Activated naive CD4-positive, alpha-beta T cell treated with anti-CD3 and anti-CD28 coated beads, Interleukin-2, amount 50 U/mL, for 16 hours (primary cell): ENCODE data around the gene PRKAG2.

Experiments used
- DNase-seq: peaks from one replicate; pipeline ENCODE4 v3.0.0-alpha.2; 2020

The PRKAG2 gene

GRCh38 chr7:151900591-151900985 is 23.7 kb upstream of the PRKAG2 start:
- DNase-seq = no peak

GRCh38 chr7:151899513-151900360 is 22.8 kb upstream of the PRKAG2 start:
- DNase-seq = no peak

- DNase-seq = no peak
These were observed 21.2 kb upstream of the PRKAG2 start for GRCh38 chr7:151897951-151898686.

GRCh38 chr7:151897161-151897731 is 20.3 kb upstream of the PRKAG2 start:
- DNase-seq = no peak

GRCh38 chr7:151896486-151896885 is 19.6 kb upstream of the PRKAG2 start:
- no peak for DNase-seq

GRCh38 chr7:151896086-151896485 is 19.2 kb upstream of the PRKAG2 start:
- no peak for DNase-seq

- DNase-seq = no peak
These were observed 18.7 kb upstream of the PRKAG2 start for GRCh38 chr7:151895631-151896031.

GRCh38 chr7:151895008-151895630 is 18.2 kb upstream of the PRKAG2 start:
- DNase-seq = no peak

GRCh38 chr7:151894111-151895007 is 17.4 kb upstream of the PRKAG2 start:
- DNase-seq = no peak

- DNase-seq = no peak
These were observed 16.5 kb upstream of the PRKAG2 start for GRCh38 chr7:151893405-151893923.

GRCh38 chr7:151891753-151892152 is 14.8 kb upstream of the PRKAG2 start:
- no peak for DNase-seq

- DNase-seq = no peak
These were observed 14.3 kb upstream of the PRKAG2 start for GRCh38 chr7:151891182-151891581.

- DNase-seq = no peak
These were observed 13.6 kb upstream of the PRKAG2 start for GRCh38 chr7:151890355-151891004.

- no peak for DNase-seq
These were observed 12.8 kb upstream of the PRKAG2 start for GRCh38 chr7:151889406-151890354.

GRCh38 chr7:151888079-151889067 is 11.5 kb upstream of the PRKAG2 start:
- DNase-seq = no peak

- DNase-seq = no peak
These were observed 9.9 kb upstream of the PRKAG2 start for GRCh38 chr7:151886783-151887182.

- DNase-seq = no peak
These were observed 8.3 kb upstream of the PRKAG2 start for GRCh38 chr7:151885202-151885580.

GRCh38 chr7:151884312-151885201 is 7.6 kb upstream of the PRKAG2 start:
- no peak for DNase-seq
